OCI-LY1 (cell line): Measurements from ENCODE around the gene TRPM2.

ENCODE experiments used
- EZH2 ChIP-seq: fragments of 200-600 bp; sonication (generic), shearing (Covaris generic); IDR thresholded peaks from 2 replicates; pipeline ENCODE4 v1.8.0; 2017; ENCODE audit warnings: borderline replicate concordance, mixed run types, mild to moderate bottlenecking, antibody characterized with exemption, low read length, moderate library complexity, mixed read lengths
- TF ChIP-seq, protein P1 (sequence below): fragments of 200-600 bp; sonication (generic), shearing (Covaris generic); IDR thresholded peaks from 2 replicates; pipeline ENCODE4 v1.5.1; 2017; ENCODE audit warnings: mild to moderate bottlenecking, antibody characterized with exemption, low read length, moderate library complexity, mixed read lengths

DNA sequence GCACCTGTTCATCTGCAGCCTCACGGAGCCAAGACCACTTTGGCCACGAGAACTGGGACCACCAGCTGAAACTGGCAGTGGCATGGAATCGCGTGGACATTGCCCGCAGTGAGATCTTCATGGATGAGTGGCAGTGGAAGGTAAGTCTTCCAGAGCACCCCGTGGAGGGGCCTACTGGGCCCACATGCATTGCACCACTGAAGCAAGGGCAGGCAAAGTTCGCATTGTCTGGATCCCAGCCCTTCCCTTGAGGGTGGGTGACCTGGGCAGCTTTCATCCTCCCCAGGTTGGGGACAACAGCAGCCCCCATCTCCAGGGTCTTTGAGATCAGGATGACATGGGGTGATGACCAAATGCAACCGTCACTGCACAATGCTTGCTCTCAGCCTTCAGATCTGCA is 37.5 kb downstream of the TRPM2 start:
- TF ChIP-seq, protein P1, sequence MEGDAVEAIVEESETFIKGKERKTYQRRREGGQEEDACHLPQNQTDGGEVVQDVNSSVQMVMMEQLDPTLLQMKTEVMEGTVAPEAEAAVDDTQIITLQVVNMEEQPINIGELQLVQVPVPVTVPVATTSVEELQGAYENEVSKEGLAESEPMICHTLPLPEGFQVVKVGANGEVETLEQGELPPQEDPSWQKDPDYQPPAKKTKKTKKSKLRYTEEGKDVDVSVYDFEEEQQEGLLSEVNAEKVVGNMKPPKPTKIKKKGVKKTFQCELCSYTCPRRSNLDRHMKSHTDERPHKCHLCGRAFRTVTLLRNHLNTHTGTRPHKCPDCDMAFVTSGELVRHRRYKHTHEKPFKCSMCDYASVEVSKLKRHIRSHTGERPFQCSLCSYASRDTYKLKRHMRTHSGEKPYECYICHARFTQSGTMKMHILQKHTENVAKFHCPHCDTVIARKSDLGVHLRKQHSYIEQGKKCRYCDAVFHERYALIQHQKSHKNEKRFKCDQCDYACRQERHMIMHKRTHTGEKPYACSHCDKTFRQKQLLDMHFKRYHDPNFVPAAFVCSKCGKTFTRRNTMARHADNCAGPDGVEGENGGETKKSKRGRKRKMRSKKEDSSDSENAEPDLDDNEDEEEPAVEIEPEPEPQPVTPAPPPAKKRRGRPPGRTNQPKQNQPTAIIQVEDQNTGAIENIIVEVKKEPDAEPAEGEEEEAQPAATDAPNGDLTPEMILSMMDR: no peak
- no peak for TF ChIP-seq EZH2
